Hematopoietic multipotent progenitor cell (in vitro differentiated cells): Measurements from ENCODE around the gene ENPP7. TPM values are rescaled to one million over a fixed set of nuclear protein-coding genes. Genes with fewer than 3 reads are reported as not detected.

ENCODE experiments used
- DNase-seq, 3 donors: peaks; one replicate each; pipeline ENCODE4 v3.0.0-alpha.2; 2011 to 2015; ENCODE audit warnings: low read depth in 2 of 3, low spot score in 2 of 3
- total RNA-seq: library from RNA; depleted of rRNA; stranded (reverse); fragments of >200 nt; gene quantifications from one replicate; pipeline ENCODE4 v1.2.3, GENCODE V29; 2012

Gene ENPP7
- 0.27 TPM for total RNA-seq

GRCh38 chr17:79730769-79731483, at the start of gene ENPP7:
Gene ENPP7 (plus strand): TSS chr17:79730943. CDS start chr17:79731140, 197 bp downstream.
- no peak for DNase-seq

- no peak for DNase-seq
Measured at GRCh38 chr17:79681101-79681621, 49.6 kb upstream of the ENPP7 start.

GRCh38 chr17:79681628-79682261, 49.0 kb upstream of the ENPP7 start:
- DNase-seq = no peak

- DNase-seq = no peak
Measured at GRCh38 chr17:79683365-79683764, 47.4 kb upstream of the ENPP7 start.

GRCh38 chr17:79684132-79684985, 46.4 kb upstream of the ENPP7 start:
- DNase-seq = no peak

- DNase-seq = no peak
Measured at GRCh38 chr17:79685121-79685520, 45.6 kb upstream of the ENPP7 start.

- no peak for DNase-seq
Measured at GRCh38 chr17:79686476-79686875, 44.3 kb upstream of the ENPP7 start.

GRCh38 chr17:79690466-79690865, 40.3 kb upstream of the ENPP7 start:
- DNase-seq = no peak

- DNase-seq = no peak
Measured at GRCh38 chr17:79690988-79691836, 39.5 kb upstream of the ENPP7 start.

GRCh38 chr17:79691931-79692330, 38.8 kb upstream of the ENPP7 start:
- no peak for DNase-seq

GRCh38 chr17:79693419-79693818, 37.3 kb upstream of the ENPP7 start:
- DNase-seq = no peak

GRCh38 chr17:79695293-79695790, 35.4 kb upstream of the ENPP7 start:
- DNase-seq = no peak

- peak in 2 of 3 donors; percentile 25 to 67 for DNase-seq
Measured at GRCh38 chr17:79695797-79696609, 34.7 kb upstream of the ENPP7 start.

GRCh38 chr17:79696610-79696982, 34.1 kb upstream of the ENPP7 start:
- DNase-seq = no peak

- DNase-seq = no peak
Measured at GRCh38 chr17:79698146-79698846, 32.4 kb upstream of the ENPP7 start.

GRCh38 chr17:79699386-79700036, 31.2 kb upstream of the ENPP7 start:
- no peak for DNase-seq

GRCh38 chr17:79700592-79700991, 30.2 kb upstream of the ENPP7 start:
- no peak for DNase-seq

- no peak for DNase-seq
Measured at GRCh38 chr17:79702034-79702433, 28.7 kb upstream of the ENPP7 start.
